HG03135 (cell line): Measurements from ENCODE around the gene UGT3A1.
"Not testable (repeated sequence)": the region's sequence is repeated elsewhere in the genome, so short reads cannot be mapped to it uniquely, and the experiment has no call there.

ENCODE experiments used
- ATAC-seq: cut with Tn5 transposase; IDR thresholded peaks from one replicate; pipeline ENCODE4 v1.9.1; 2021; ENCODE audit warnings: mild to moderate bottlenecking, moderate library complexity; ENCODE audit not compliant: unreplicated experiment

The UGT3A1 gene, protein sequence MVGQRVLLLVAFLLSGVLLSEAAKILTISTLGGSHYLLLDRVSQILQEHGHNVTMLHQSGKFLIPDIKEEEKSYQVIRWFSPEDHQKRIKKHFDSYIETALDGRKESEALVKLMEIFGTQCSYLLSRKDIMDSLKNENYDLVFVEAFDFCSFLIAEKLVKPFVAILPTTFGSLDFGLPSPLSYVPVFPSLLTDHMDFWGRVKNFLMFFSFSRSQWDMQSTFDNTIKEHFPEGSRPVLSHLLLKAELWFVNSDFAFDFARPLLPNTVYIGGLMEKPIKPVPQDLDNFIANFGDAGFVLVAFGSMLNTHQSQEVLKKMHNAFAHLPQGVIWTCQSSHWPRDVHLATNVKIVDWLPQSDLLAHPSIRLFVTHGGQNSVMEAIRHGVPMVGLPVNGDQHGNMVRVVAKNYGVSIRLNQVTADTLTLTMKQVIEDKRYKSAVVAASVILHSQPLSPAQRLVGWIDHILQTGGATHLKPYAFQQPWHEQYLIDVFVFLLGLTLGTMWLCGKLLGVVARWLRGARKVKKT

DNA sequence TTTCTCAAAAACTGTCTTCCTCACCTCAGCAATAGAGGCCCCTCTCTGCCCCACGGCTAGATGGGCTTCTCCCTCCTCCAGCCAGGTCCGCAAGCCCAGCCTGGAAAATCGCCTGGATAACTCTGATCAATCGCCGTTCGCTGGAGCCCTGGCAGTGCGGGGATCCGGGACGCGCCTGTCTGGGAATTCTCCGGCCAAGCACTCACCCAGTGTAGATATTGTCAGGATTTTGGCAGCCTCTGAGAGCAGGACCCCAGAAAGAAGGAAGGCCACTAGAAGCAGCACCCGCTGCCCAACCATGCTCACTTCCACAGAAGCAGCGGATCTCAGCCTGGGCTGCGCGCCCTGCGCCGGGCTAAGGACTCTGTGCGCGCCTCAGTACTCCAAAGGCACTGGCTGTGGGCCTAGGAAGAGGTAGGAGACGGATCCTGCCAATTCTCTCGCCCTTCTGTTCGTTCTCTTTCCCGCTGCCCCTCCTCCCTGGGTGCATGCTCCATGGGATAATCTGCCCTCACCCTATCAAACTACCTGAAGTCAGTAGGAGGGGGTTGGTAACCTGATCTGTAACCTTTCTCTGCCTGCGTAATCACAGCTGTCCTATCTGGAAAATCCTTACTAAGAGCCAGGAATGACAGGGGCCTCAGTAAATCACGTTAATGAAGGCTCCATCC is at the start of gene UGT3A1:
TSS of gene UGT3A1 (minus strand) at position 450 of the 671 bp plus-strand sequence. CDS start at position 300, 150 bp downstream.
- no peak for ATAC-seq

- ATAC-seq = no peak
Measured at GRCh38 chr5:36035696-36036095, 44.5 kb upstream of the UGT3A1 start.

DNA sequence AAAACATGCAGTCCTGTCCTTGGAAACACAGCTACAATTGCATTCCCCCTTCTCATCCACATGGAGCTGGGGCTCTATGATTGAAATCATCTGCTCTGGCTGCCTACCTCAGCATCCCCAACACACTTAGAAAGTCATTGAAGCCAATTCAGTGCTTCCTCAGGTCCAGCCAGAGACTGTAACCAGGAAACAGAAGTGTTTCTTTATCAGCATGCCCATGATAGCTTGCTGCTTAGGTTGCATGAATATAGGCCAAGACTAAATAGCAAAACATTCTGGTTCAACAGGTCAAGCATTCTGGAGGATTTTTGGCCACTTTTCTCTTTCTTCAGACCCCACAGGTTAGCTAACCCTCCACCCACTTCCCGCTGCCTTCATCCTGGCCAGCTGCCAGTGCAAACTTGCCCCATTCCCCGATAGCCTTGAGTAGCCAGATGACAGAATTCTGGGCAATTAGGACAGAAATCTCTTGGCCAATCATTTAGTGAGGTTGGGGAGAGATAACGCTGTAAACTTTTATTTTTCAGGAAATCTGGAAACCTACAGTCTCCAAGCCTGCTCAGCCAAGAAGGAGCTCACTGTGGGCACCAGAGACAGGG is 43.4 kb upstream of the UGT3A1 start:
- not testable (repeated sequence) for ATAC-seq

GRCh38 chr5:36033486-36033885 is 42.3 kb upstream of the UGT3A1 start:
- ATAC-seq = no peak

GRCh38 chr5:36033047-36033446 is 41.9 kb upstream of the UGT3A1 start:
- no peak for ATAC-seq

DNA sequence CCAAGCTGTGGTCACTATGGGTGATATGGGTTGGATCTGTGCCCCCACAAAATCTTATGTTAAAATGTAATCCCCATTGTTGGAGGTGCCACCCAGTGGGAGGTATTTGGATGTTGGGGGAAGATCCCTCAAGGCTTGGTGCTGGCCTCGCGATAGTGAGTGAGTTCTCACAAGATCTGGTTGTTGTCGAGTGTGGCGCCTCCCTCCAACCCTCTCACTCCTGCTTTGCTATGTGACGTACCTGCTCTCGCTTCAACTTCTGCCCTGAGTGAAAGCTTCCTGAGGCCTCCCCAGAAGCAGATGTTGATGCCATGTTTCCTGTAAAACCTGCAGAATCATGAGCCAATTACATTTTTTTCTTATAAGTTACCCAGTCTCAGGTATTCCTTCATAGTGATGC is 40.0 kb upstream of the UGT3A1 start:
- ATAC-seq = no peak

DNA sequence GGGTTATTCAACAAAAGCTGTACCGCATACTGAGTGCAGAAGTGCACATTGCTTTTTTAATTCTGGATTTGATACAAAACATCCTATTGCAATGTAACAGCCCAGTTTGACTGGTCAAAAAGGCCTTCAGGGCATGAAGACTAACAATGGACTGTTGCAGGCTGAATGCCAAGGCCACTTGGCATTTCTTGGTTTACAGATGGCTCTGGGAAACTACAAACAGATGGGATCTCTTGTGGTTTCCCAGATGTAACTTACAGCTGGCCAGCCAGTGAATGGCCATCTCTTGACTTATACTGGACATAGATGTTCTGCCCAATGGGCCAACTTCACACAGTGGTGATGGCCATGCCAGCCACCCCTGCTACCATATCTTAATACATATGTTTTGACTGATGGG is 38.7 kb upstream of the UGT3A1 start:
- no peak for ATAC-seq

- ATAC-seq = no peak
Measured at GRCh38 chr5:36028816-36029465, 37.8 kb upstream of the UGT3A1 start.

- no peak for ATAC-seq
Measured at GRCh38 chr5:36027711-36028110, 36.5 kb upstream of the UGT3A1 start.

GRCh38 chr5:36026706-36027465 is 35.7 kb upstream of the UGT3A1 start:
- no peak for ATAC-seq

- ATAC-seq = not testable (repeated sequence)
Measured at GRCh38 chr5:36022246-36022645, 31.1 kb upstream of the UGT3A1 start.

DNA sequence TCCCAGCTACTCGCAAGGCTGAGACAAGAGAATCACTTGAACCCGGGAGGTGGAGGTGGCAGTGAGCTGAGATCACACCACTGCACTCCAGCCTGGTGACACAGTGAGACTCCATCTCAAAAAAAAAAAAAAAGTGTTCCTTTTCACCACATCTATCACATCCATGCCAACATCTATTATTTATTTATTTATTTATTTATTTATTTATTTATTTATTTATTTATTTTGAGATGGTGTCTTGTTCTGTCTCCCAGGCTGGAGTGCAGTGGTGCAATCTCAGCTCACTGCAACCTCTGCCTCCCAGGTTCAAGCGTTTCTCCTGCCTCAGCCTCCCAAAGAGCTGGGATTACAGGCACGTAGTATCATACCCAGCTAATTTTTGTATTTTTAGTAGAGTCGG is 28.4 kb upstream of the UGT3A1 start:
- ATAC-seq = not testable (repeated sequence)

DNA sequence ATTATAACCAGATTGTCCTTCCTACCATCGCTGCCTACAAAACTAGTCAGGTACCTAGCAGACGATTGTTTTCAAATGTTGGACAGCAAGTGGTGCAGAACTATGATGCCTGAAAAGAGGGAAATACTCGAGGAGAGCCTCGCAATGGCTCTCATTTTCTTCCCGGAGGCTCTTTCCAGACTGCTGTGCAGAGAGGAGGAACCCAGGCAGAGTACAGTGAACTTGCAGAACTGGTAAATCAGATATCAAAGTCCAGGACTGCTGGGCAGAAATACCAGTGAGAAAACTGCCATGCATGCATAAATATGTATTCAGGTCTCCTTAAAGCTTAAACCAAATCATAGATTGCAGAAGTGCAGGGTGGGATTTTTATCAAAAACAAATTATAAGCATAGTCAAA is 26.4 kb upstream of the UGT3A1 start:
- no peak for ATAC-seq

GRCh38 chr5:36017004-36017403 is 25.8 kb upstream of the UGT3A1 start:
- ATAC-seq = no peak

- no peak for ATAC-seq
Measured at GRCh38 chr5:36013182-36013581, 22.0 kb upstream of the UGT3A1 start.

DNA sequence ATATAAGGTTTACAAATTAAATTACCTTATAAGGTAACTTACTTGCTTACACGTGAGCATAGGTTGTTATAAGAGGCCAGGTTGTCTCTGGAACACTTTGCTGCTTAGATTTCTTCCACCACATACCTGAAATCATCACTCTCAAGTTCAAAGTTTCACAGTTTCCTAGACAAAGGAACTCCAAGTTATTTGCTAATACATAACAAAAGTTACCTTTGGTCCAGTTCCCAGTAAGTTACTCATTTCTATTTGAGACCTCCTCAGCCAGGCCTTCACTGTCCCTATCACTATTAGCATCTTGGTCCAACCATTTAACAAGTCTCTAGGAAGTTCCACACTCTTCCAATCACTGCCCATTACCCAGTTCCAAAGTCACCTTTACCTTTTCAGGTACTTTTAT is 18.5 kb upstream of the UGT3A1 start:
- ATAC-seq = no peak

GRCh38 chr5:36007366-36007765 is 16.2 kb upstream of the UGT3A1 start:
- ATAC-seq = no peak

DNA sequence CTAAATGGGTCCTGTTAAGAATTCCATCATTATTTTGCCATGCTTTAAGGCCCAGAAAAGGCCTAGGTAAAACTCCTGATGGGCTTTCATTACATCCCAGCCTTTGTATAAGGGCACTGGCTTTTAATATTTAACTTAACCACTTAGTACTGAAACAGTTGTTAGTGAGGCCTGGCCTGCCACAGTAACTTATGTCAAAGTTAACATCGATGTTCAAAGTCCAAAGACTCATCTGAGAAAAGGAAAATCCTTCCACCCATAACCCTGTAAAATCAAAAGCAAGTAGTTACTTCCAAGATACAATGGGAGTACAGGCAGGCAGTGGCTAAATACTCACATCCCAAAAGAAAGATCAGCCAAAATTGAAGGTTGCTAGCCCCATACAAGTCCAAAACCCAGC is 15.0 kb upstream of the UGT3A1 start:
- no peak for ATAC-seq

DNA sequence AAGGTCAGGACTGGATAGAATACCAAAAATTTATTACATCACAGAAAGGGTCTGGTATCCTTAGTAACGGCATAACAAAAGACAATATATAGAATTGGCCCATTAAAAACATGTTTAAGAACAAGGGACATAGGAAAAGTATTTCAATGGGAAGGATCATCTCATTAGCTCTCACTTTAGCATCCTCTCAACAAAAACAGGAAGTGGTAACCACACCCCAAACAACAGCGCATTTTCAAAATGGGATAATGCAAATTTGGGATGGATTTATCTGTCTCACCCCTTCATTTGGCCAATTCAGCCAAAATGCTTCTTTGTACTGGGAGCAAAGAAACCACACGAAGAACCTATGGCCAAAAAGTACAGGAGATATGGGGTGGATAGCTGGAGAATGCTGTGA is 9.8 kb upstream of the UGT3A1 start:
- ATAC-seq = no peak

DNA sequence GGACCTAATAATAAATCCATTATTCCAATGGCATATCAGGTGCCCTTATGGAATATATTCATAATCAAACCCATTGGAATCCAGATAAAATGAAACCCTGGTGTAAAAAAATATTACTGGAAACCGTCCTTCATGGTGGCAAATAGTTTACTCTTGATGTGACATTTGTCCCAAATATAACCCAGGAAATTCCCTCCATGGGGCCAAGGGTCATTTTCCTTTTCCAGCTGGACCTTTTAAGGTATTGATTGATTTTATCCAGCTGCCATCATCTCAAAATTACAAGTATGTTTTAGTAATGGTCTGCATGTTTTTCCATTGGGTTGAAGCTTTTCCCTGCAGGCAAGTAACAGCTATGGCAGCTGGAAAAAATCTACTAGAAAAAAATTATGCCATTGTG is 8.4 kb upstream of the UGT3A1 start:
- ATAC-seq = no peak

- ATAC-seq = no peak
Measured at GRCh38 chr5:35996076-35996475, 4.9 kb upstream of the UGT3A1 start.
